Keratinocyte (primary cell): ENCODE data around the gene SMARCD3. TPM values are rescaled to one million over a fixed set of nuclear protein-coding genes. Genes with fewer than 3 reads are reported as not detected.

ENCODE experiments used
- DNase-seq: peaks from one replicate; pipeline ENCODE4 v3.0.0-alpha.2; 2011; ENCODE audit warnings: low read depth, missing footprints, low spot score
- FAIRE-seq: peaks from 2 replicates; lab custom pipeline; 2011; peaks lifted over from hg19 to GRCh38; lab: Jason Lieb, UNC
- H2AFZ ChIP-seq: 2 replicates; pipeline ENCODE4 v1.6.0; 2012; ENCODE audit warnings: low read length, control low read depth, inconsistent platforms; ENCODE audit not compliant: control insufficient read depth
- H3K27ac ChIP-seq: 2 replicates; pipeline ENCODE4 v1.5.1; 2011; ENCODE audit warnings: low read length; ENCODE audit not compliant: control insufficient read depth, insufficient read depth
- H3K27me3 ChIP-seq: 3 replicates; pipeline ENCODE4 v1.6.0; 2011; ENCODE audit warnings: low read length; ENCODE audit not compliant: control insufficient read depth, insufficient read depth; ENCODE audit errors: extremely low read depth
- H3K36me3 ChIP-seq, 2 experiments: 2 replicates in 1 of 2; 3 replicates in 1 of 2; pipeline ENCODE4 v1.5.1; 2011; ENCODE audit warnings: low read length in 2 of 2, mild to moderate bottlenecking in 1 of 2; ENCODE audit not compliant: control insufficient read depth in 2 of 2, insufficient read depth in 2 of 2; ENCODE audit errors: extremely low read depth in 1 of 2
- H3K4me1 ChIP-seq: 3 replicates; pipeline ENCODE4 v1.5.1; 2011; ENCODE audit warnings: low read length; ENCODE audit not compliant: control insufficient read depth, insufficient read depth; ENCODE audit errors: extremely low read depth
- H3K4me2 ChIP-seq: 3 replicates; pipeline ENCODE4 v1.6.0; 2011; ENCODE audit warnings: low read depth, low read length; ENCODE audit not compliant: control insufficient read depth, insufficient read depth; ENCODE audit errors: extremely low read depth
- H3K4me3 ChIP-seq, 3 experiments: fragments of 200-600 bp in 1 of 3; sonication (generic) in 1 of 3; 2 replicates in 2 of 3; 3 replicates in 1 of 3; pipeline ENCODE4 v1.5.1; 2011 to 2016; ENCODE audit warnings: low read length in 3 of 3, mild to moderate bottlenecking in 3 of 3, control low read depth in 2 of 3, inconsistent platforms in 1 of 3, low read depth in 1 of 3, mixed read lengths in 1 of 3, mixed run types in 1 of 3, moderate library complexity in 1 of 3; ENCODE audit not compliant: control insufficient read depth in 2 of 3, insufficient read depth in 2 of 3; ENCODE audit errors: extremely low read depth in 1 of 3
- H3K79me2 ChIP-seq: 2 replicates; pipeline ENCODE4 v1.6.0; 2012; ENCODE audit warnings: low read length; ENCODE audit not compliant: control insufficient read depth, insufficient read depth
- H3K9ac ChIP-seq: 3 replicates; pipeline ENCODE4 v1.6.0; 2011; ENCODE audit warnings: low read length; ENCODE audit not compliant: control insufficient read depth, insufficient read depth; ENCODE audit errors: extremely low read depth
- H3K9me1 ChIP-seq: 3 replicates; pipeline ENCODE4 v1.6.0; 2011; ENCODE audit warnings: low read length; ENCODE audit not compliant: control insufficient read depth, insufficient read depth; ENCODE audit errors: extremely low read depth
- H3K9me3 ChIP-seq: 2 replicates; pipeline ENCODE4 v1.5.1; 2012; ENCODE audit warnings: low read depth, low read length; ENCODE audit not compliant: control insufficient read depth
- H4K20me1 ChIP-seq: 3 replicates; pipeline ENCODE4 v1.6.0; 2011; ENCODE audit warnings: low read length; ENCODE audit not compliant: control insufficient read depth, insufficient read depth; ENCODE audit errors: extremely low read depth
- CTCF ChIP-seq, 3 experiments: IDR thresholded peaks in 1 of 3; conservative IDR thresholded peaks in 1 of 3; optimal IDR thresholded peaks in 1 of 3; 2 replicates in 2 of 3; 3 replicates in 1 of 3; pipeline versions ENCODE3 to v1.5.1; 2011; ENCODE audit warnings: low read length in 3 of 3, mild to moderate bottlenecking in 3 of 3, moderate library complexity in 2 of 3, control low read depth in 1 of 3, inconsistent platforms in 1 of 3; ENCODE audit not compliant: insufficient read depth in 2 of 3; ENCODE audit errors: extremely low read depth in 1 of 3
- EZH2 ChIP-seq: IDR thresholded peaks from one replicate; pipeline ENCODE4 v1.6.1; 2012; ENCODE audit warnings: inconsistent platforms, mild to moderate bottlenecking, low read length, moderate library complexity
- dilution Hi-C: fragments of 300-500 bp; cut with MboI; formaldehyde crosslinking; loops from one replicate; pipeline ENCODE4 v1.7.0; 2020; ENCODE audit warnings: low sequenced_read_pairs; ENCODE audit not compliant: extremely low pct_ligation_motif_present
- polyA plus RNA-seq, 5 experiments: library from polyadenylated mRNA; depleted of rRNA in 3 of 5; stranded (reverse) in 3 of 5; stranded (forward) in 1 of 5; unstranded in 1 of 5; fragments of >200 nt; gene quantifications; 1 replicate in 1 of 5; 2 replicates in 3 of 5; 3 replicates in 1 of 5; pipeline versions ENCODE4 v1.2.1 to v1.2.3, GENCODE V29; 2011 to 2012; ENCODE audit warnings: missing spikeins in 2 of 5, low read depth in 1 of 5, low replicate concordance in 1 of 5

Gene SMARCD3
- polyA plus RNA-seq, 1 donor (not counting 4 experiments of a cell fraction or from before 2014, with no cell fraction given): 3.0 TPM

GRCh38 chr7:151272405-151272804 lies 23.9 kb upstream of the SMARCD3 start:
- no peak for DNase-seq
- H3K4me1 ChIP-seq: peaks cover 4% of the 10 kb centered on the region
- FAIRE-seq: no peak
- H4K20me1 ChIP-seq: no peaks in the 10 kb centered on the region
- peaks cover 54% of the 10 kb centered on the region for H3K27me3 ChIP-seq
- no peak overlapping the region for H2AFZ ChIP-seq
- H3K27ac ChIP-seq: no peak overlapping the region
- no peak overlapping the region for H3K4me2 ChIP-seq
- H3K9me3 ChIP-seq: no peaks in the 10 kb centered on the region
- no peak overlapping the region for H3K4me3 ChIP-seq
- no peak overlapping the region for H3K9ac ChIP-seq
- H3K79me2 ChIP-seq: no peaks in the 10 kb centered on the region
- dilution Hi-C loops: no loop called here
- TF ChIP-seq EZH2 (no peak), CTCF (optimal IDR thresholded peaks at IDR 0.05 in 1 of 3, IDR thresholded peaks at IDR 0.05 in 1 of 3, conservative IDR thresholded peaks at IDR 0.05 in 1 of 3; ENCODE audit: extremely low read depth in 1 of 3, insufficient read depth in 2 of 3, low read length in 3 of 3) (peak in 2 of 3 experiments; percentile 6 to 12)
- H3K36me3 ChIP-seq: no peaks in the 10 kb centered on the region
- H3K9me1 ChIP-seq: no peaks in the 10 kb centered on the region

GRCh38 chr7:151271699-151272355 lies 23.3 kb upstream of the SMARCD3 start:
- H3K79me2 ChIP-seq: no peaks in the 10 kb centered on the region
- dilution Hi-C loops: no loop called here
- DNase-seq (no peak), FAIRE-seq (no peak)
- no peaks in the 10 kb centered on the region for H3K36me3 ChIP-seq
- H3K4me1 ChIP-seq: peaks cover 2% of the 10 kb centered on the region
- H3K27ac ChIP-seq: no peak overlapping the region
- no peaks in the 10 kb centered on the region for H3K9me3 ChIP-seq
- peaks cover 51% of the 10 kb centered on the region for H3K27me3 ChIP-seq
- no peak overlapping the region for H2AFZ ChIP-seq
- no peaks in the 10 kb centered on the region for H3K9me1 ChIP-seq
- H3K4me3 ChIP-seq: no peak overlapping the region
- TF ChIP-seq CTCF (optimal IDR thresholded peaks at IDR 0.05 in 1 of 3, IDR thresholded peaks at IDR 0.05 in 1 of 3, conservative IDR thresholded peaks at IDR 0.05 in 1 of 3; ENCODE audit: extremely low read depth in 1 of 3, insufficient read depth in 2 of 3, low read length in 3 of 3): no peak
- TF ChIP-seq EZH2: no peak
- no peak overlapping the region for H3K4me2 ChIP-seq
- no peaks in the 10 kb centered on the region for H4K20me1 ChIP-seq
- no peak overlapping the region for H3K9ac ChIP-seq
